ENCODE measurements around the gene CDHR3. TPM values are rescaled to one million over a fixed set of nuclear protein-coding genes. Genes with fewer than 3 reads are reported as not detected.

Gene CDHR3
- total RNA-seq, 4 donors from 2014 or later, result 5.4 to 7.9 (median 5.9) TPM; not detected in 1

GRCh38 chr7:106062521-106062931 is 99.5 kb downstream of the CDHR3 start:
- no peaks in the 10 kb centered on the region for H3K36me3 ChIP-seq
- H3K27ac ChIP-seq, result no peak overlapping the region
- intact Hi-C loops (cut with DNase I; ENCODE audit: low total_unique reads), result no loop called here
- DNase-seq, result no peak
- no peaks in the 10 kb centered on the region for H3K27me3 ChIP-seq
- peaks cover 0 to 10% of the 10 kb centered on the region in 2 donors for H3K4me1 ChIP-seq
- H3K9me3 ChIP-seq, result no peaks in the 10 kb centered on the region
- TF ChIP-seq, protein P1, sequence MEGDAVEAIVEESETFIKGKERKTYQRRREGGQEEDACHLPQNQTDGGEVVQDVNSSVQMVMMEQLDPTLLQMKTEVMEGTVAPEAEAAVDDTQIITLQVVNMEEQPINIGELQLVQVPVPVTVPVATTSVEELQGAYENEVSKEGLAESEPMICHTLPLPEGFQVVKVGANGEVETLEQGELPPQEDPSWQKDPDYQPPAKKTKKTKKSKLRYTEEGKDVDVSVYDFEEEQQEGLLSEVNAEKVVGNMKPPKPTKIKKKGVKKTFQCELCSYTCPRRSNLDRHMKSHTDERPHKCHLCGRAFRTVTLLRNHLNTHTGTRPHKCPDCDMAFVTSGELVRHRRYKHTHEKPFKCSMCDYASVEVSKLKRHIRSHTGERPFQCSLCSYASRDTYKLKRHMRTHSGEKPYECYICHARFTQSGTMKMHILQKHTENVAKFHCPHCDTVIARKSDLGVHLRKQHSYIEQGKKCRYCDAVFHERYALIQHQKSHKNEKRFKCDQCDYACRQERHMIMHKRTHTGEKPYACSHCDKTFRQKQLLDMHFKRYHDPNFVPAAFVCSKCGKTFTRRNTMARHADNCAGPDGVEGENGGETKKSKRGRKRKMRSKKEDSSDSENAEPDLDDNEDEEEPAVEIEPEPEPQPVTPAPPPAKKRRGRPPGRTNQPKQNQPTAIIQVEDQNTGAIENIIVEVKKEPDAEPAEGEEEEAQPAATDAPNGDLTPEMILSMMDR (IDR thresholded peaks at IDR 0.05), result no peak
- TF ChIP-seq POLR2A (IDR thresholded peaks at IDR 0.05), result no peak
- H3K4me3 ChIP-seq, result no peak overlapping the region

DNA sequence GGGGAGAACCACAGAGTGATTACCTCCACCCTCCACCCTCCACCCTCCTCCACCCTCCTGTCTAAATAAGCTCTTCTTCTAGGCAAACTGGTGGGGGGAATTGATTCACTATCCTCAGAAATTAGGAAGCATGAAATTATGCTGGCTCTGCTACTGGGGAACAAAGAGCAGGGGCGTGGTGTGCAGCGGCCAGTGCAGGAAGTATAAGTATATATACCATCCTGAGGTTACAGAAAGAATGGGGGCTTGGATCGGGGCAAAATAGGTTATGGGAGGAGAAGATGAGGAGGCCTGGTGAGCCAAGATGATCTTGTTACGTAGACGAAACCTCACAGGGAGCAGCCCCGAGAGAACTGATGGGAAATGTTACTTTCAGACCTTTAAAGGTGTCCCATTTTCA is 100.0 kb downstream of the CDHR3 start:
- DNase-seq, result no peak
- Histone ChIP-seq H3K36me3 (no peaks in the 10 kb centered on the region), H3K27ac (no peak overlapping the region), H3K4me3 (no peak overlapping the region), H3K4me1 (peaks cover 0 to 10% of the 10 kb centered on the region in 2 donors), H3K9me3 (no peaks in the 10 kb centered on the region), H3K27me3 (no peaks in the 10 kb centered on the region)
- TF ChIP-seq POLR2A (IDR thresholded peaks at IDR 0.05), result no peak
- TF ChIP-seq, protein P1 (IDR thresholded peaks at IDR 0.05), result no peak
- intact Hi-C loops (cut with DNase I; ENCODE audit: low total_unique reads), result no loop called here

GRCh38 chr7:106063692-106064091 is 100.6 kb downstream of the CDHR3 start:
- no peak for TF ChIP-seq POLR2A (IDR thresholded peaks at IDR 0.05)
- TF ChIP-seq, protein P1 (IDR thresholded peaks at IDR 0.05), result no peak
- DNase-seq, result no peak
- Histone ChIP-seq H3K27me3 (no peaks in the 10 kb centered on the region), H3K4me1 (peaks cover 0 to 10% of the 10 kb centered on the region in 2 donors), H3K4me3 (no peak overlapping the region), H3K9me3 (no peaks in the 10 kb centered on the region), H3K36me3 (no peaks in the 10 kb centered on the region), H3K27ac (peak overlapping the region in 1 of 2 donors; percentile 74)
- intact Hi-C loops (cut with DNase I; ENCODE audit: low total_unique reads), result no loop called here

GRCh38 chr7:106064316-106064715 is 101.3 kb downstream of the CDHR3 start:
- H3K4me1 ChIP-seq, result peaks cover 0 to 10% of the 10 kb centered on the region in 2 donors
- peak in 1 of 2 donors; percentile 15 for DNase-seq
- peak overlapping the region; percentile 74 to 75 for H3K27ac ChIP-seq
- no peaks in the 10 kb centered on the region for H3K9me3 ChIP-seq
- TF ChIP-seq, protein P1 (IDR thresholded peaks at IDR 0.05), result no peak
- no peak for TF ChIP-seq POLR2A (IDR thresholded peaks at IDR 0.05)
- H3K27me3 ChIP-seq, result no peaks in the 10 kb centered on the region
- no peaks in the 10 kb centered on the region for H3K36me3 ChIP-seq
- intact Hi-C loops (cut with DNase I; ENCODE audit: low total_unique reads), result no loop called here
- no peak overlapping the region for H3K4me3 ChIP-seq

GRCh38 chr7:106064771-106065574 is 101.9 kb downstream of the CDHR3 start:
- Histone ChIP-seq H3K27me3 (no peaks in the 10 kb centered on the region), H3K4me1 (peaks cover 0 to 10% of the 10 kb centered on the region in 2 donors), H3K36me3 (no peaks in the 10 kb centered on the region), H3K27ac (peak overlapping the region; percentile 74 to 75), H3K9me3 (no peaks in the 10 kb centered on the region), H3K4me3 (peak overlapping the region; percentile 2 to 22)
- peak; percentile 85 to 92 for DNase-seq
- intact Hi-C loops (cut with DNase I; ENCODE audit: low total_unique reads), result loop anchor here (5.0 kb wide), 1 partner anchor 47 kb away; the partner anchor contains the start of gene SYPL1
- peak in 1 of 2 donors; percentile 22 for TF ChIP-seq POLR2A (IDR thresholded peaks at IDR 0.05)
- TF ChIP-seq, protein P1 (IDR thresholded peaks at IDR 0.05), result peak in 1 of 4 experiments; percentile 4
